HG02943 (cell line): Measurements from ENCODE around the gene OXLD1.

ENCODE experiments used
- ATAC-seq: cut with Tn5 transposase; IDR thresholded peaks from one replicate; pipeline ENCODE4 v1.9.1; 2021; ENCODE audit warnings: mild to moderate bottlenecking, low read depth, moderate library complexity; ENCODE audit not compliant: unreplicated experiment

OXLD1 gene

DNA sequence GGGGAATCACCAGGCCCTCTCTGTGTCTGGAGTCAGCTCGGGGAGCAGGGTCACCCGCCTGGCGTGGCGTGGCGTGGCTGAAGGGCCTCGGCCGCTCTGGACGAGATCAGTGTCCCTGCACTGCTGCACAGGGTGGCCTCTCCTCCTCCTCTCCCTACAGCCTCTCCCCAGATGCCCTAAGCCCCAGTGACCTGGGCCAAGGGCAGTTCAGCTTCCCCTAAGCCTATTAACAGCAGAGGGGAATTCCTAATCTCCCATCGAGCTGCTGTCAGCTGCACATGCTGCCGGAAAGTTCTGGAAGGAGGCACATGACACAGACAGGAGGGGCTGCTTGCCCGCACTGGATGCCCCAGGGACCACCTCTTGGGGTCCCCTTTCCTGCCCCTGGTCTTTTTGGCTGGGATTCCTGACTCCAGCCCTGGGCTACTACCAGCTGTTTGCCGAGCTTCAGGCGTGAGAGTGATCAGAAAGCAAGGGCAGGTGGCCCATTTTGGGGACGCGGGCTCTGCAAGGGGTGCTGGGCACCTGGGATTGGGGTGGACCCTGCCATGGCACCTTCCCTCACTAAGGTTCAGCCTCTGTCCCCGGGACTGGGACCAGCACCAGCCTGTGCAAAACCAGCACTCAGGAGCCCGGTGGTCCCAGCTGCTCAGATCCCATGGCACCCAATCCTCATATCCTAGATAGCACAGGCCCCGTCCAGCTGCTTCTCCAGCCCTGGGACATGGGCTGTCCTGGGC, 10.9 kb downstream of the OXLD1 start:
- no peak for ATAC-seq

GRCh38 chr17:81652906-81653771, 13.3 kb downstream of the OXLD1 start:
- no peak for ATAC-seq

GRCh38 chr17:81651692-81652091, 14.7 kb downstream of the OXLD1 start:
- ATAC-seq = no peak

GRCh38 chr17:81650951-81651350, 15.5 kb downstream of the OXLD1 start:
- no peak for ATAC-seq

GRCh38 chr17:81648707-81649085, 17.7 kb downstream of the OXLD1 start:
- ATAC-seq = no peak

- ATAC-seq = no peak
Observed at GRCh38 chr17:81648013-81648706, 18.2 kb downstream of the OXLD1 start.

GRCh38 chr17:81647640-81648012, 18.8 kb downstream of the OXLD1 start:
- no peak for ATAC-seq

- no peak for ATAC-seq
Observed at GRCh38 chr17:81646869-81647600, 19.4 kb downstream of the OXLD1 start.

DNA sequence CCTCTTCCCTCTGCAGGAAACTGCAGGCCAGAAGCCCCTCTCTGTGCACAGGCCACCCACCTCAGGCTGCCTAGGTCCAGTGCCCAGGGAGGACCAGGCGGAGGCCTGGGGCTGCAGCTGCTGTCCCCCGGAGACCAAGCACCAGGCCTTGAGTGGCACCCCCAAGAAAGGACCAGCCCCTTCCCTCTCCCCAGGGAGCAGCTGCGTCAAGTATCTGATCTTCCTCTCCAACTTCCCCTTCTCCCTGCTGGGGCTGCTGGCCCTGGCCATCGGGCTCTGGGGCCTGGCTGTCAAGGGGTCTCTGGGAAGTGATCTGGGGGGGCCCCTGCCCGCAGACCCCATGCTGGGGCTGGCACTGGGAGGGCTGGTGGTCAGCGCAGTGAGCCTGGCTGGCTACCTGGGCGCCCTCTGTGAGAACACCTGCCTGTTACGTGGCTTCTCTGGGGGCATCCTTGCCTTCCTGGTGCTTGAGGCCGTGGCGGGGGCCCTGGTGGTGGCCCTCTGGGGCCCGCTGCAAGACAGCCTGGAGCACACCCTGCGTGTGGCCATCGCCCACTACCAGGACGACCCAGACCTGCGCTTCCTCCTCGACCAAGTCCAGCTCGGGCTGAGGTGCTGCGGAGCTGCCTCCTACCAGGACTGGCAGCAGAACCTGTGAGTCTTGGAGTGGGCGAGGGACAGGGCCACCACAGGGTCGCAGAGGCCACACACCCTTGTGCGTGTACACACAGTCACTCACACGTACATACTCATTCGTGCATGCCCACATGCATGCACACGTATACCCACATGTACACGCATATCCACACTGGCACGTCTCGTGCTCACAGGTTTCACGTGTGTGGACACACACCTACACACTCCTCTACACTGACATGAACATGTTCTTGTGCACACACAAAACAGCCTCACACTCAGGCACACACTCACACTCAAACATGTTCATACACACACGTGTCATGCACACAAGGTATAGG, 21.1 kb downstream of the OXLD1 start:
- no peak for ATAC-seq

DNA sequence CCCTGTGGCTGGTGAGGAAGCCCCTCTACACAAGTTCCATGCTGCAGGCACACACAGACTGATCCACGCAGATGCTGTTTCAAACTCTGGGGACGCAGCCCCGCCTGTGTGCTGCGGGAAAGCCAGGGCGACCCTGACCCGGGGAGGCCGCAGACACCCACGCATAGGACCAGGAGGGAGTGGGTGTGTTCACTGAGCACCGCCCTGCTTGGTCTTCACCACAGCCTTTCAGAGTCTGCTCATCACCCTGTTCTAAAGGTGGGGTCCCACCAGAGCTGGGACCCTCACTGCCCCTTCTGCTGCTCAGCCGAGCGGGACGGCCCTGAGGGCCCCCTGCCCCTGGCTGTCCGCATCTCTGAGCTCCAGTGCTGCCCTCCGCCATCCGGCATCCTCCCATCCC, 21.9 kb downstream of the OXLD1 start:
- ATAC-seq = no peak

DNA sequence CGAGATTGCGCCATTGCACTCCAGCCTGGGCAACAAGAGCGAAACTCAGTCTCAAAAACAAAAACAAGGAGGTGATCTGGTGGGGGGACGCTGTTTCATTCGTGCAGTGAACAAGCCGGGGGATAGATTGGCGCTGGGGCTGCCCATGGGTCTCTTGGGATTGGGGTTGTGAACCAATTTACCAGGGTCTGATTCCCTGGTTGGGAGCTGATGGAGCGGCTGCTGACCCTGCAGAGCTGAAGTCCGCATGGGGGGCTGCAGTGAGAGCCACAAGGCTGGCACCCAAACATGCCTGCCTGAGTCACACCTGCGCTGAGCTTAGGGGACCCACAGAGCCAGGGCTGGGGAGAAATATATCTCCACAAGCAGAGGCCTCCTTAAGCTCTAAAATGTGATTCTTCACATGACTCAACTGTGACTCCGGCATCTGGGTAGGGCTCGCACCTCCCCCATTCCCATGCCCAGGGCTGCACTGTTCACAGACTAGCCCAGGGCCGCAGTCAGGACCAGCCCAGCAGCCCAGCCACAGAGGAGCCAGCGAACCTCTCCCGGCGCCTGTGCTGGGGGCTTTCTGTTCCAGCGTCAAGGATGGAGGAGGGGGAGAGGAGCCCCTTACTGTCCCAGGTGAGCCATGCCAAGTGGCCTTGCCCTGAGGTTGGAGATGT, 24.4 kb downstream of the OXLD1 start:
- ATAC-seq = no peak

DNA sequence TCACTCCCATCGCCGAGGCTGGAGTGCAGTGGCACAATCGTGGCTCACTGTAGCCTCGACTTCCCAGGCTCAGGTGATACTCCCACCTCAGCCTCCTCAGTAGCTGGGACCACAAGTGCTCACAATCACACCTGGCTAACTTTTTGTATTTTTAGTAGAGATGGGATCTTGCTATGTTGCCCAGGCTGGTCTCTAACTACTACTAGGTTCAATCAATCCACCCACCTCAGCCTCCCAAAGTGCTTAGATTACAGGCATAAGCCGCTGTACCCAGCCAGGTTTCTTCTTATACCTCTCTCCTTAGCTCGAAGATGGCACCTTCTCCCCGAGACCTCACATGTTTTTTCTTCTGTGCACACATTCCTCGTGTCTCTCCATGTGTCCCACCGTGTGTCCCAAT, 26.4 kb downstream of the OXLD1 start:
- no peak for ATAC-seq

- no peak for ATAC-seq
Observed at GRCh38 chr17:81638683-81639082, 27.7 kb downstream of the OXLD1 start.

- ATAC-seq = peak; percentile 62
Observed at GRCh38 chr17:81636505-81637288, 29.7 kb downstream of the OXLD1 start, which contains the start of the genes NPLOC4 and TSPAN10. Gene NPLOC4 (minus strand): TSS chr17:81637112. CDS start chr17:81636930, 182 bp downstream. Gene TSPAN10 (plus strand): TSS chr17:81637196. CDS start chr17:81642413, 5,217 bp downstream.

DNA sequence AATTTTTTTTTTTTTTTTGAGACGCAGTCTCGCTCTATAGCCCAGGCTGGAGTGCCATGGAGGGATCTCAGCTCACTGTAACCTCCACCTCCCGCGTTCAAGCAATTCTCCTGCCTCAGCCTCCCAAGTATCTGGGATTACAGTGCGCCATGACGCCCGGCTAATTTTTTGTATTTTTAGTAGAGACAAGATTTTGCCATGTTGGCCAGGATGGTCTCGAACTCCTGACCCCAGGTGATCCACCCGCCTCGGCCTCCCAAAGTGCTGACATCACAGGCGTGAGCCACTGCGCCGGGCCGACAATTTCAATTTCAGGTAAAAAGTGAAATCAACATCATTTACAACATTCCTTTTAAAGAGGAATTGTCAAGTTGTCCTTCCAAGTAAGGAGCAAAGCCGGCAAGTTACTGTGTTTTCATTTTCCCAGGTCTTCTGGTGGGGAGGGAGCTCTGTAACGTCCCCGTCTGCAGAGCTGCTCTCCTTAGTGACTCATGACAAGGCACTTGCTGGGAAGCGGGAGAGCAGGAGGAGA, 30.4 kb downstream of the OXLD1 start:
- peak; percentile 17 for ATAC-seq

- no peak for ATAC-seq
Observed at GRCh38 chr17:81635431-81635830, 31.0 kb downstream of the OXLD1 start.

DNA sequence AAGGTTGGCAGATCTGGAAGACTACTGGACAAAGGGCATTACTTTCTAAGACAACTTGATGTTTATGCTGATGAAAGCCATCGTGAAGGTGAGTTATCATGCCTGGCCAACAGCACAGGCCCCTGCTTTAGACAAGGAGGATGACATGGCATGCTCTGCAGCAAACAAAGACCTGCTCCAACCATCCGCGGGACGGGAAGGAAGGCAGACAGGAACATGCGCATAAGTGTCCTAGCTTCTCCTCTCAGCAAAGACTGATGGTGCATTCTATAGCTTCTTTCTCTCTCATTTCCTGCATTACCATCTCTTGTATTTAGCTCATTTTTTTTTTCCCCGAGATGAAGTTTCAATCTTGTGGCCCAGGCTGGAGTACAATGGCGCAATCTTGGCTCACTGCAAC, 34.9 kb downstream of the OXLD1 start:
- ATAC-seq = no peak

DNA sequence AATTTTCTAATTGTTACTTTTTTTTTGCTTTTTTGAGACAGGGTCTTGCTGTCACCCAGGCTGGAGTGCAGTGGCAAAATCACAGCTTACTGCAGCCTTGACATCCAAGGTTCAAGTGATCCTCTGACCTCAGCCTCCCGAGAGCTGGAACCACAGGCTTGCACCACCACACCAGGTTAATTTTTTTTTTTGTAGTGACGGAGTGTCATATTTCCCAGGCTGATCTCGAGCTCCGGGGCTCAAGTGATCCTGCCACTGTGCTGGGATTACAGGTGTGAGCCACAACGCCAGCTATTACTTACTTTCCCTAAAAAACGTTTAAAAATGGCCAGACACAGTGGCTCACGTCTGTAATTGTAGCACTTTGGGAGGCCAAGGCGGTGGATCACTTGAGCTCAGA, 36.1 kb downstream of the OXLD1 start:
- ATAC-seq = no peak
